HG03139 (cell line): ENCODE data around the gene PUM2.

Experiments
- ATAC-seq: cut with Tn5 transposase; IDR thresholded peaks from one replicate; pipeline ENCODE4 v1.9.1; 2021; ENCODE audit not compliant: unreplicated experiment

Gene PUM2

GRCh38 chr2:20219763-20220380, 130.8 kb downstream of the PUM2 start:
- no peak for ATAC-seq

GRCh38 chr2:20218331-20219320, 132.0 kb downstream of the PUM2 start:
- no peak for ATAC-seq

DNA sequence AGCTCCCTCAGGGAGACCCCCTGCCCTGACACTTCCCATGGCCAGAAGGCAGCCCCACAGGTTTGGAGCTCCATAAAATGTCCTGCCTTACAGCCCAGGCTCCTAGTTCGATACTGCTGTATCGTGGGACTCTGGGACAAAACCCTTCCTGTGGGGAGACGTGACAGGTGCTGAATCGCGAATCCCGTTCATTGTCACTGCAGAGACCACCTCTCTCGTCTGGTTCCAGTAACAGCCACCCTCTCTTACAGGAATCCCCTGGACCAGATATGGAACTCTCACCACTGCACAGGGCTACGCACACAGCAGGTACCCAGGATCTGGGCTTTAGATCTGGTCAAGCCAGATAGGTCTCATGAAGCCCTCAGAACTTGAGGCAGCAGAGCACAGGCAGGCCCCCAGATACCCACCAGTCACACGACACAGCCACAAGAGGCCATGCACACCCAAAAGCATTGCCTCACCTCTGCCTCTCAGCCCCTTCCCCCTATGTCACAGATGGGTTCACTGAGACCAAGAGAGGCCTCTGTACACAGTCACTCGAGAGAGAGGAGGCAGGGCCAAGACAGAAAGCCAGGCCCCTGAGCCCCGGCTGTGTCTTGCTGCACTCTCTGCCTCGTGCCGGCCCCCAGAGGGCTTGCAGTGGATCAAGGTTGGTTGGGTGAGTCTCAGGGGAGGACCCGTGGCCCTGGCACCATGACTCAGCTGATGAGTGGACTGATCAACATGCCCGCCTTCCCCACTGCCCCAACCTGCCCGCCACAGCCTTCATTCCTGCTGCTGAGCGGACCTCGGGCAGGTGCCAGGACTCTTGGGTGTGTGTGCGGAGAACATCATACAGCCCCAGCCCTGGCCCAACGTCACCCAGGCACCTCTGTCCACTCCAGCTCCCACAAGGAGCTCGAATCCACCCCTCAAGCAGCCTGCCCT, 133.3 kb downstream of the PUM2 start:
- no peak for ATAC-seq

DNA sequence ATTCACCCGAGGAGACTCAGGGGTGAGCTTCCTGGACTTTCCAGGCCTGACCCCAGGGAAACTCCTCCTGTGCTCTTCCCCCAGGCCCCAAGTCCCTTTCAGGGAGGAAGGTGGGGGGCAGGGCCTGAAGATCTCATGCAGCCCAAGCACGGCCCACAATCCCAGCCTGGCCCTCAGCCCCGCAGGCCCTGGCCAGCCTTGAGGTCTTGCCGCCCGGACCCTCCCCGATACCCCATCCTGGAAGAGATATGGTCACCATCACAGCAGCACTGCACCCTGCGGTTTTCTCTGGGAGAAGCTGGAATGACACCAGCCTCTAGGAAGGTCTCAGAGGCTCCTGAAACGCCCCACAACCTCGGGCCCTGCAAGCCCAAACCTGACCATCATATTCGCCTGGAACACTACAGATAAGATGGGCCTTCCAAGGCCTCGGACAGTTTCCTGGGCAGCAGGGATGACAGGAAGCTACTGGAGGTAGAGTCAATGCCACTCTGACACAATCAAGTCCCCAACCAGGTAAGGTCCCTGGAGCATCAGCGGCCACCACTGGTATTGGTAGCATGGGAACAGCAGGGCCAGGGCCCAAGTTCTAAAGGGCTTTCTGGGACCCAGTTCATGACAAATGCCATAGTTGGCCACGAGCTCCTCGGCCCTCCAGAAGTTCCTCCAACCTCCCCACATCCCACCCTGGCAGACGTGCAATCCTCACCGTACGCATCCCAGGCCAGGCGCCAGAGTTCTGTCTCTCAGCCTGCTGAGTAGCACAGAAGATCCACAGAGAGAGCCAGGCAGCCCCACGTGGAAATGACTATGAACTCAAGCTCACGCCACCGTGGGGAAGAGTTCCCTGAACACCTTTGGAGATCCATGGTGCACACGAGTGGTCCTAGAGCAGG, 134.3 kb downstream of the PUM2 start:
- no peak for ATAC-seq

GRCh38 chr2:20215183-20216040, 135.2 kb downstream of the PUM2 start:
- ATAC-seq, result no peak

- no peak for ATAC-seq
Observed at GRCh38 chr2:20214566-20215182, 136.0 kb downstream of the PUM2 start.

GRCh38 chr2:20213651-20214565, 136.7 kb downstream of the PUM2 start:
- ATAC-seq, result no peak

DNA sequence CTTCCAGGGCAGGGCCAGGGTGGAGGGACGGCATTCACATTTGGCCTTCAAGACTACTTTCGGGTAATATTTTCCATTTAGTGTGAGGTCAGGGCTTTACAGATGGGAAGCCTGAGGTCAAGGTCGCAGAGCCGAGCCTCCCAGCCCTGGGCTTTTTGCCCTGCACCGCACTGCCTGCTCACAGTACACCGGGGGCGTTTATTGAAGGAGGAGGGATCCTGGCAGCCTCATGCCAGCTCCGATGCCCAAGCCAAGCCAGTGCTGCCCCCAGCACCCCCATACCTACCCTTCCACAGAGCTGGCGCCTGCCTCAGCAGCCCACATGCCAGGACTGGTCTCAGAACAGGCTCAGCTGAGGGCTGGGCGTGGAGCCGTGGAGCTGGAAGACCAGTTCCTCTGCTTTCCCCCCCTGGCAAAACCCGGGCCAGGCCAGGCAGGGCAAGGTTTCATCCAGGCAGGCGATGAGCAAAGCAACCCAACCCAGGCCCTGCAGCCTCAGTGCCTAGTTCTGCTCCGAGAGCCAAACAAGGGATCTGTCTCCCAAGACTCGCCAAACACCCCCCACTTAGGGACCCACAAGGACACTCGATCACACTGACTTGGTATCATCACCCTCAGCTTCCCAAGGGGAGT, 137.7 kb downstream of the PUM2 start:
- ATAC-seq, result no peak

GRCh38 chr2:20212459-20212870, 138.2 kb downstream of the PUM2 start:
- no peak for ATAC-seq

GRCh38 chr2:20211860-20212458, 138.7 kb downstream of the PUM2 start:
- ATAC-seq, result no peak

GRCh38 chr2:20211420-20211819, 139.2 kb downstream of the PUM2 start:
- no peak for ATAC-seq

- ATAC-seq, result no peak
Observed at GRCh38 chr2:20210462-20210861, 140.2 kb downstream of the PUM2 start.

GRCh38 chr2:20209373-20210109, 141.1 kb downstream of the PUM2 start:
- ATAC-seq, result no peak

DNA sequence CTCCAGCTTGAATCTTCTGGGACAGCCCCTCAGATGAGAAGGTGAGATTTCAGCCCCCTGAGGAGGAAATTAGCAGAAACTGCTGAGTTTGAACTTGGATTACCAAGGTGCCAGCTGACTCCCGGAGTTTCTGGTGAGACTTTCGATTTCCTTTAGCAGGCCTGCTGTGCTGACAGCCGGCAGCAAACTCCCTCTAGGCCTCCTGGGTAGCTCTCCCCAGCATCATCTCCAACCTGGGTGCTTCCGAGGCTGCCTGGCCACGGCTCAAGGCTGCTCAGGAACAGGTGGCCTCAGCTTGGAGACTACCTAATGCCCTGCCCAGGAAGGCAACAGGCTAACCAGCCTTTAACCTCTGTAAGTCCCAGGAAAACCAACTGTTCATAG, 142.2 kb downstream of the PUM2 start:
- no peak for ATAC-seq

GRCh38 chr2:20207051-20207450, 143.6 kb downstream of the PUM2 start:
- peak; percentile 54 for ATAC-seq

GRCh38 chr2:20205915-20206524, 144.6 kb downstream of the PUM2 start:
- no peak for ATAC-seq
